NCI-H526 treated with DMSO at 0.1 percent for 48 hours (cell line): Measurements from ENCODE around the gene TSPAN32.
"Not testable (repeated sequence)": the region's sequence is repeated elsewhere in the genome, so short reads cannot be mapped to it uniquely, and the experiment has no call there.

Experiments
- DNase-seq: peaks from one replicate; lab custom pipeline; 2025; lab: John Stamatoyannopoulos, UW

Gene TSPAN32

GRCh38 chr11:2342981-2343380, 41.2 kb downstream of the TSPAN32 start:
- no peak for DNase-seq

DNA sequence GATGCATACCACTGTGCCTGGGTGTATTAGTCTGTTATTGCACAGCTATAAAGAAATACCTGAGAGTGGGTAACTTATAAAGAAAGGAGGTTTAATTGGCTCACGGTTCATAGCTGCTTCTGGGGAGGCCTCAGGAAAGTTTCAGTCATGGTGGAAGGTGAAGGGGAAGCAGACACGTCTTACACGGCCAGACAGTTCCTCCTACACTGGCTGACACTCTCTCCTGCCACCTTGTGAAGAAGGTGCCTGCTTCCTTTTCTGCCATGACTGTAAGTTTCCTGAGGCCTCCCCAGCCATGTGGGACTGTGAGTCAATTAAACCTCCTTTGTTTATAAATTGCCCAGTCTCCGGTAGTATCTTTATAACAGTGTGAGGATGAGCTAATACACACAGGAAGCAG, 41.7 kb downstream of the TSPAN32 start:
- no peak for DNase-seq

- no peak for DNase-seq
These were observed 43.2 kb downstream of the TSPAN32 start for GRCh38 chr11:2345050-2345449.

DNA sequence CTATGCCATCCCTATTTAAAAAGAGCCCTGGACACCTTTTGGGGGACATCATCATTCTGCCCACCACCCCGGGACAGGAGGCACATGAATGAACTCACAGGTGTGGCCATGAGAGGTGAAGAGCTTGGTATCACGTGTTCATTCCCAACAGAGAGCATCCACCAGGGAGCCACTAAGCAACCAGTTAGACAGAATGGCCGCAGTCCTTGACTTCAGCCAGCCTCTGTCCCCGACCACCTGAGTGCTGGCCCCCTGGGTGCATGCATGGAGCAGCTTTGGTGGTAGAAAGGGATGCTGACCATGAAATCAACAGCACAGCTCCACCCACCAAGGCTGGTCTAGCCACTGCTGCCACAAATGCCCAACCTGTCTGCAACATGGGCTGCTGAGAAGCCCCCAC, 44.2 kb downstream of the TSPAN32 start:
- no peak for DNase-seq

GRCh38 chr11:2346586-2347307, 44.9 kb downstream of the TSPAN32 start:
- DNase-seq = no peak

GRCh38 chr11:2347308-2347830, 45.6 kb downstream of the TSPAN32 start:
- DNase-seq = no peak

GRCh38 chr11:2348986-2349385, 47.2 kb downstream of the TSPAN32 start:
- no peak for DNase-seq

DNA sequence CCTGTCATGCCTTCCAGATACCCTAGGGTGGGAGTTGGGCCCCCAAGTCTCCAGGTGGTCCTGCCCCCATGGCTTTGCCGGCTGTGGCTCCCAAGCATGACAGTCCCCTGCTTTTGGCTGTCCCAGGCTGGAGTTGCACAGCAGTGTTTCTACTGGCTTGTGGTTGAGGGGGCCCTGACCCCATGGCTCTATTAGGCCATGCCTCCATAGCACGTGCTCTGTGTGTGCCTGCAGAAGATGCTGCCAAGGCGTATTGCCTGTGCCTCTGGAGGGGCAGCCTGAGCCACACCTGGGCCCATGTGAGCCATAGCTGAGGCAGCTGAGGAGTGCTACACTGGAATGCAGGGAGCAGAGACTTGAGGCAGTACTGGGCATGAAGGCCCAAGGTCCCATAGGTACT, 49.9 kb downstream of the TSPAN32 start:
- DNase-seq = no peak

GRCh38 chr11:2352420-2352819, 50.6 kb downstream of the TSPAN32 start:
- no peak for DNase-seq

DNA sequence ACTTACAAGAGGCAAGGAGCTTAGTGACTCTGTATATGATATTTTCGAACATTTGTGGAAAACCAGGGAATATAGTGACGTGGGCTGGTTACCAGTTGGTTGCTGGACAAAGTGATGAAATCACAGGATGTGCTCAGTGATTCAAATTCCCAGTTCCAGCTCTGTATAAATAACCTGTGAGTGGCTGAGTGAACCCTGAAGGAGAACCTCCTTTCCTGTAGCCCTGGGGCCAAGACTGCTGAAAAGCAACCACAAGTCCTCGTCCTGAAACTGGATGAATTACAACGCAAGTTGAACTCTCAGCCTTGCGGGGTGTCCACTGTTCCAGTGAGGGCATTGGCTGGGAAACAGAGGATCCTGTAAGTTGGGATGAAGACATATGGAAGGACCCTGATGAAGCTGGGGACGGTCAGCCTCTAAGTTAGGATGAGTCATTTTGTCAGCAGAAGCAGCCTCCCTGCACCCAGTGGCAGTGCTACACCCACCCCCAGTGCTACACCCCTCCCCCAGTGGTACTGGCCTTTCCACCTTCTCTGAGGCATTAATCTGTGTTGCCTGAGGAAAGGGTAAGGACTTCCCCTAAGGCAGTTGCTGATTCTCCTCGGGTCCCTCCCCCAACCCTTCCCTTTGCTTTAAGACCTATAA, 53.3 kb downstream of the TSPAN32 start:
- DNase-seq = no peak

- no peak for DNase-seq
These were observed 55.4 kb downstream of the TSPAN32 start for GRCh38 chr11:2357246-2357645.

GRCh38 chr11:2357651-2358050, 55.8 kb downstream of the TSPAN32 start:
- DNase-seq = not testable (repeated sequence)

- DNase-seq = no peak
These were observed 57.1 kb downstream of the TSPAN32 start for GRCh38 chr11:2358754-2359442.

DNA sequence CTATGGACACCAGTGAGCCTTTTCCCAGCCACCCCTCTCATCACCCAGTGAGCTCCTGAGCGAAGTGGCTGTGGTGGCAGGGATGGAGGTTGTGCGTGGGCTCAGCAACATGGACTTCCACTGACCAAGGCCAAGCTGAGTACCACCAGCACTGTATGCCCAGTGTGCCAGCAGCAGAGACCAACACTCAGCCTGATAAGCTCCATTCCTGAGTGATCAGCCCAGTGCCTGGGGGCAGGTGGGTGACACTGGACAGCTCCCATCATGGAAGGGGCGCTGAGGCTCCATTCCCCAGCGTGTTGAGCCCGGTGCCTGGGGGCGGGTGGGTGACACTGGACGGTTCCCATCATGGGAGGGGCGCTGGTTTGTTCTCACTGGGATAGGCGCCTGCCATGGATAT, 57.7 kb downstream of the TSPAN32 start:
- no peak for DNase-seq

GRCh38 chr11:2360081-2360642, 58.3 kb downstream of the TSPAN32 start:
- DNase-seq = no peak

DNA sequence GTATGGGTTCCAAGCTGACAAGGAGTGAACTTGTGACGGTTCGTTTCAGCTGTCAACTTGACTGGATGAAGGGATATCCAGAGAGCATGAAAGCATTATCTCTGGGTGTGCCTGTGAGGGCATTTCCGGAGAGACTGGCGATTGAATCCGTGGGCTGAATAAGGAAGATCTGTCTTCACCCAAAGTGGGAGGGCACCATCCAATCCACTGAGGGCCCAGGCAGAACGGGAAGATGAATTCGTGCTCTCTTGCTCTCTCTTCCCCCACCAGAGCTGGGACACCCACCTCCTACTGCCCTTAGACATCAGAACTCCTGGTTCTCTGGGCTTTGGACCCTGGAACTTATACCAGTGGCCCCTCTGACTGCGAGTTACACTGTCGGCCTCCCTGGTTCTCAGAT, 59.8 kb downstream of the TSPAN32 start:
- DNase-seq = no peak

DNA sequence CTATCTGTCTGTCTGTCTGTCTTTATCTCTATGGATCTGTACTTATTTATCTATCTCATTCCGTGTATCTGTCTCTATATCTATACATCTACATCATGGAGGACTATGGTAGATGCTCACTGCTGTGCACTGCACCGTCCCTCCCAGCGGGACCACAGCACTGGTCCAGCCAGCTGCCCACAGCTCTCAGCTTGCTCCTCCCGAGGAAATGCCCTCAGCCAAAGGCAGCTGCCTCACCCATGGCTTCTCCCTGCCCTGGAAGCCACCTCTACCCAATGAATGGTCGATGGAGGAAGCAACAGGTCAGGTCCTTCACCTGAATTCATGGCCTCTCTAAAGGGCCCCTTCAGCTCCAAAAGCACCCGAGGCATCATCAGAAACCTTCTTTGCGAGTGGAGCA, 60.6 kb downstream of the TSPAN32 start:
- no peak for DNase-seq

- DNase-seq = no peak
These were observed 61.3 kb downstream of the TSPAN32 start for GRCh38 chr11:2363130-2363529.

DNA sequence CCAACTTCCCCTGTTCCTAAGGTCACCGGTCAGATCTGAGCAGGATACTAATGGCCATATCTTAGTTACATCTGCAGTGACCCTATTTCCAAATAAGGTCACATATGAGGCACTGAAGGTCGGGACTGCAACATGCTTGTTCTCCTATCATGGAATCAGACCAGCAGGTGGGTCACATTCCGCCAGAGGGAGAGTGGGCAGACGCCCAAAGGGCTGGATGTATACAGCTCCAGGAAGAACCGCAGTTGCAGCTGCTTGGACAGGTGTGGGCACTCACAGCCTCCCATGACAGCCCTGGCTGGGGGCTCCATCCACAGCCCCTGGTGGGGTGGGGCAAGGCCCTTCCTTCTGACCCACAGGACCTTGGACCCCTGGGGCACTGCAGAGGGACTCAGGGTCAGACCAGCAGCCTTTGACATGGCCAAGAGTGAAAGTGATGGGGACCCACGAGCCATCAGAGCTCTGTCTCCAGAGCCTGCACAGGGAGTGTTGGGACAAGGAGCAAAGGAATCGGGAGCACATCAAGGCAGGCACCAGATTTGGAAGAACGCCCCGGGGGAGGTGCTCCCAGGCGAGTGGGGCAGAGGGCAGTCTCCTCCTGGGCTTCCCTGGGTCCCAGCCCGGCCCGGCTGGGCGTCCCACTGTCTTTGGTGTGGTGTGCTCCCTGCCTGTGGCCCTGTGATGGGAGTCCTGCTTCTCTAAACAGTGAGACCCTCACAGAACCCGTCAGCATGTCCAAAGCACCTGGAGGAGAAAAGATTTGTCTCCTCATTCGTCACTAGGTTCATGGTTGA, 62.0 kb downstream of the TSPAN32 start:
- DNase-seq = no peak

GRCh38 chr11:2364386-2364785, 62.6 kb downstream of the TSPAN32 start:
- DNase-seq = not testable (repeated sequence)

- DNase-seq = no peak
These were observed 63.9 kb downstream of the TSPAN32 start for GRCh38 chr11:2365571-2366210.
